Middle frontal gyrus (tissue), 1 donor: ENCODE data around the gene SCIN.
A peak's percentile ranks its signal among the peaks of the same experiment; 100 is the strongest.
"Not testable (repeated sequence)": the region's sequence is repeated elsewhere in the genome, so short reads cannot be mapped to it uniquely, and the experiment has no call there.

ENCODE experiments used
- DNase-seq: peaks from one replicate; pipeline ENCODE4 v3.0.0-alpha.2; 2015; ENCODE audit warnings: low spot score; ENCODE audit errors: extremely low spot score

SCIN gene

GRCh38 chr7:12610899-12611298 is 40.4 kb downstream of the SCIN start:
- no peak for DNase-seq

GRCh38 chr7:12612622-12613021 is 42.1 kb downstream of the SCIN start:
- DNase-seq: no peak

- DNase-seq: no peak
Observed at GRCh38 chr7:12619461-12620069, 49.0 kb downstream of the SCIN start.

GRCh38 chr7:12620371-12620770 is 49.9 kb downstream of the SCIN start:
- no peak for DNase-seq

- no peak for DNase-seq
Observed at GRCh38 chr7:12623223-12623622, 52.7 kb downstream of the SCIN start.

- DNase-seq: no peak
Observed at GRCh38 chr7:12623885-12624498, 53.5 kb downstream of the SCIN start.

GRCh38 chr7:12625836-12626235 is 55.3 kb downstream of the SCIN start:
- DNase-seq: no peak

GRCh38 chr7:12629816-12630512 is 59.4 kb downstream of the SCIN start:
- no peak for DNase-seq

- DNase-seq: no peak
Observed at GRCh38 chr7:12630513-12630819, 59.9 kb downstream of the SCIN start.

GRCh38 chr7:12633582-12633981 is 63.1 kb downstream of the SCIN start:
- no peak for DNase-seq

- DNase-seq: no peak
Observed at GRCh38 chr7:12635830-12636229, 65.3 kb downstream of the SCIN start.

- DNase-seq: no peak
Observed at GRCh38 chr7:12637328-12637727, 66.8 kb downstream of the SCIN start.

GRCh38 chr7:12637819-12638592 is 67.5 kb downstream of the SCIN start:
- no peak for DNase-seq

- DNase-seq: peak; percentile 53
Observed at GRCh38 chr7:12638851-12639456, 68.4 kb downstream of the SCIN start.

- no peak for DNase-seq
Observed at GRCh38 chr7:12640299-12641096, 70.0 kb downstream of the SCIN start.

GRCh38 chr7:12641196-12641595 is 70.7 kb downstream of the SCIN start:
- no peak for DNase-seq

- no peak for DNase-seq
Observed at GRCh38 chr7:12642508-12642907, 72.0 kb downstream of the SCIN start.

- DNase-seq: no peak
Observed at GRCh38 chr7:12643001-12643643, 72.6 kb downstream of the SCIN start.

- DNase-seq: no peak
Observed at GRCh38 chr7:12643644-12644043, 73.1 kb downstream of the SCIN start.

GRCh38 chr7:12645212-12645611 is 74.7 kb downstream of the SCIN start:
- DNase-seq: not testable (repeated sequence)
